ENCODE measurements around the gene TTC38.

Gene TTC38

GRCh38 chr22:46335201-46336118 lies 67.7 kb downstream of the TTC38 start, which contains the start of gene TRMU:
TRMU (plus strand) TSS chr22:46335714; CDS start chr22:46335765, 51 bp downstream.
- peak; percentile 52 to 55 for DNase-seq

- no peak for DNase-seq
Measured at GRCh38 chr22:46336119-46337078, 68.6 kb downstream of the TTC38 start.

- DNase-seq = no peak
Measured at GRCh38 chr22:46337870-46338269, 70.1 kb downstream of the TTC38 start.

- DNase-seq = no peak
Measured at GRCh38 chr22:46338636-46339035, 70.8 kb downstream of the TTC38 start.

GRCh38 chr22:46339956-46340355 lies 72.1 kb downstream of the TTC38 start:
- no peak for DNase-seq

GRCh38 chr22:46340676-46341075 lies 72.9 kb downstream of the TTC38 start:
- no peak for DNase-seq

Measured in activated CD4-positive, alpha-beta T cell treated with anti-CD3 and anti-CD28 coated beads, Interleukin-2, amount 50 U/mL, for 4 hours (primary cell).